Mucosa of descending colon (tissue), 3 donors: Measurements from ENCODE around the gene SH2D3C. TPM values are rescaled to one million over a fixed set of nuclear protein-coding genes. Genes with fewer than 3 reads are reported as not detected.

ENCODE experiments used
- ATAC-seq: fragments of 200-7000 bp; cut with Tn5 transposase; one replicate; pipeline ENCODE4 v1.9.1; 2020; ENCODE audit warnings: mild to moderate bottlenecking, moderate library complexity
- DNase-seq, 3 donors: peaks; one replicate each; pipeline ENCODE4 v3.0.0-alpha.2; 2020
- H3K36me3 ChIP-seq: fragments of 200-600 bp; one replicate; pipeline ENCODE4 v1.8.0; 2021; ENCODE audit warnings: low read depth, mild to moderate bottlenecking
- H3K4me1 ChIP-seq: fragments of 200-600 bp; one replicate; pipeline ENCODE4 v1.8.0; 2021; ENCODE audit warnings: low read depth, mild to moderate bottlenecking
- H3K4me3 ChIP-seq: fragments of 200-600 bp; one replicate; pipeline ENCODE4 v1.8.0; 2021; ENCODE audit warnings: mild to moderate bottlenecking
- H3K9me3 ChIP-seq: fragments of 200-600 bp; one replicate; pipeline ENCODE4 v1.8.0; 2021; ENCODE audit warnings: mild to moderate bottlenecking
- CTCF ChIP-seq: fragments of 200-600 bp; IDR thresholded peaks from one replicate; pipeline ENCODE4 v1.8.0; 2022; ENCODE audit warnings: antibody characterized with exemption, mild to moderate bottlenecking
- intact Hi-C, 2 donors: fragments of 100-400 bp; cut with DNase I in 1 of 2; cut with micrococcal nuclease in 1 of 2; formaldehyde crosslinking; loops; one replicate each; pipeline versions ENCODE4 v1.11.0 to v1.11.1; 2022; cut with DNase I, micrococcal nuclease
- total RNA-seq, 3 donors: library from RNA; stranded (reverse); fragmentation: NEBNext Ultra II Directional in 2 of 3; extraction: Animal tissue kit (Norgen Biotek cat#: 25700) in 2 of 3; gene quantifications; one replicate each; pipeline versions ENCODE4 v1.2.1 to v1.2.4, GENCODE V29; 2021 to 2023
- donor health status: DM: no; HTN: no; CAD: no; lungs with moderate emphysema.
- donor health status: DM: no; HTN: no; CAD: no.
- donor health status: DM: no; HTN: yes; CAD: no.

SH2D3C gene
- total RNA-seq, 3 donors from 2014 or later: 3.2 to 7.4 (median 4.7) TPM

DNA sequence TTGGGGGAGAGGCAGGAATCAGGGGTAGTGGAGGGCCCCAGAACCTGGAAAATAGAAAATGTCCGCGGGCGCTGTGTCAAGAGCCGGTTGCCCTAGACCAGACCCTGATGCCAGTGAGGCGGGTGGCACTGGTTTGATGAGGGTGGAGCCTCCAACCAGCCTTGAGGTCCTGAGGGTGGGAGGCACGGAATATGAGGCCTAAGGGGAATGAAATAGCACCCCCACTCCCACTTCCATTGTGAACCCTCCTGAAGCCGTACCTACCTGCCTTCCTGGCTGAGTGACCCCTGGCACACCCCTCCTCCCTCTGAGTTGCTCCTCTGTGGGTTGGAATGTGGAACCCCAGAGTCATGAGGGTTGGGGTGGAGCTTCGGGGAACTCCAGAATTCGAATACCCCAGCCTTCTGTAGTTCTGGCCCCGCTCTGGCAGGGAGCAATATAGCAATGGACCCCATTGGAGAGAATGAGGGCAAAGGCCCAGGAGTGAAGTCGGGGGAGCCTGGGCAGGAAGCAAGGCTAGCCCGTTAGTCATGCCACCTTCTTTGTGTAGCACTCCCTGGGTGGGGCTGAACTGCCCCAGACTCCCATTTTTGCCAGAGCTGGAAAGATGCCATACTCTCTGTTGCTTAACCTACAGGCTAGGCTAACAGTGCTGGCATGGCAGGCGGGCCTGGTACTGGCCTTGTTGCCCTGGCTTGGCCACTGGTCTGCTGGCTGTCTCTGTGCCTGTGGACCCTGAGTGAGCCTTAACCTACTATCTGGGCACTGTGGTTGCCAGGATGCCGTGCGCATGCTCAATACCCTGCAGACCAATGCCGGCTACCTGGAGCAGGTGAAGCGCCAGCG lies 25.3 kb upstream of the SH2D3C start:
- ATAC-seq: peak; percentile 39
- intact Hi-C loops: no loop called here

DNA sequence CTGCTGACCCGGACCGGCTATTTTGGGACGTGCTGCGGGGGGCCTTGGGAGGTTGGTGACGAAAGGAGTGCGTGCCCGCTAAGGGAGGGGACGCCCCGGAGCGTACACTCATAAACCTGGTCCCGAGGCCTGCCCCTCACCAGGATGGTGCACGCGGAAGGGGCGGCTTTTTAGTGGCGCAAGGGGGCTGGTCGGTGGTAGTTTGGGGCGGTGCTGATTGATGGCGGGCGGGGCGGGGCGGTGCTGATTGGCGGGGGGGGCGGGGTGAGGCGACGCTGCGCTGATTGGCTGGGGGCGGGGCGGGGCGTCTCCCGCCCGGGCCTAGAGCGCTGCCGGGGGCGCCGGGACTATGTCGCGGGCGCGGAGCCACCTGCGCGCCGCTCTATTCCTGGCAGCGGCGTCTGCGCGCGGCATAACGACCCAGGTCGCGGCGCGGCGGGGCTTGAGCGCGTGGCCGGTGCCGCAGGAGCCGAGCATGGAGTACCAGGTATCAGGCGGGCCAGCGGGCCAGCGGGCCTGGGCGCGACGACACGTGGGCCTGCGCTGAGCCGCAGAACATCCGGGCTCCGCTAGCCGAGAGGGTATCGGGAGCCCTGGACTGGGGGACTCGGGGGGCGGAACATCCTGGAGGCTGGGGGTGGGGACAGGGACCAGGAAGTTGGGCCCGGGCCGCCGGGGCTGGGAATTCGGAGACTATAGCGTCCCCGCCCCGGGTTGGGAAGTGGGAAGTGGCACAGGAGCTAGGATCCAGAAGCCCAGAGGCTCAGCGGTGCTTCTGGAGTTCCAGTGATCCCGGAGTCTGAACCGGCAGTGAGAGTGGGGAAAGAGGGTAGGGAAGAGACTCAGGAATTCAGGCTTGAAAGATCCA lies 24.3 kb upstream of the SH2D3C start, which contains the start of gene FPGS:
Gene FPGS (plus strand): TSS at position 307 of the 868 bp plus-strand sequence. CDS start 43 bp downstream, at position 350.
- intact Hi-C loops: no loop called here
- peaks cover 22% of the 10 kb centered on the region for H3K4me1 ChIP-seq
- H3K36me3 ChIP-seq: no peaks in the 10 kb centered on the region

More for the DNA sequence above, 25.3 kb upstream of the SH2D3C start:
- Histone ChIP-seq H3K9me3 (no peaks in the 10 kb centered on the region), H3K4me3 (peak overlapping the region; percentile 40), H3K36me3 (no peaks in the 10 kb centered on the region), H3K4me1 (peaks cover 22% of the 10 kb centered on the region)
- no peak for TF ChIP-seq CTCF
- DNase-seq: peak in 2 of 3 donors; percentile 42 to 66

DNA sequence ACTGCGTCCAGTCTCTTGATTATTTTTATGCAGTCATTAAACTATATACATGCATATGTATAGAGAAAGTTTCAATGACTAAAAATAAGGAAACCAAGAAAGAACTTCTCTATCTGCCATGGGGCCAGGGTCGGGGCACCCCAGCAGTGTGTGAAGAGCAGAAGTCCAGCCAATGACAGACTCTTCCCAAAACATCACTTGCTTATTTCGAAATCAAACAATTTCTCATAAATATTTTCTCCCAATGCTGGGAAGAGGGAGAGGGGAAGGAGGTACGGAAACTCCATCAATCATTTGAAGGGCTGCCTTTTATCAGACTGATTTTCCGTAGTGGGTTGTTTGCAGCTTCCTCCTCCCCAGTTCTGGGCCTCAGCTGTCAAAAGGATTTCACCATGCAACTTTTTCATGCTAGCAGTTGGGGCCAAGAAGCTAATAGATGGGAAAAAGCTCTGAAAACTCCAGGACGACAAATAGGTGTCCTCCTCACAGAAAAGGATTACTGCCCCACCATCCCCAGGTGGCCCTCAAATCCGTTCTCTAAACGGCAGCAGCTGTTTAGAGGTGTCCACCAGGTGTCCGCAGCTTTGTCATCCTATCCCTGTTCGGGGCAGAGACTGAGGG lies 23.6 kb upstream of the SH2D3C start:
- peaks cover 23% of the 10 kb centered on the region for H3K4me1 ChIP-seq
- no peak for DNase-seq
- no peak for ATAC-seq

More for the DNA sequence above, 24.3 kb upstream of the SH2D3C start, which contains the start of gene FPGS:
- no peak for TF ChIP-seq CTCF
- Histone ChIP-seq H3K9me3 (no peaks in the 10 kb centered on the region), H3K4me3 (peak within 1 kb of the TSS; percentile 40)
- ATAC-seq: peak; percentile 86
- DNase-seq: peak; percentile 85 to 94 (median 89)

GRCh38 chr9:127796852-127797370 lies 18.4 kb upstream of the SH2D3C start:
- peaks cover 22% of the 10 kb centered on the region for H3K4me1 ChIP-seq

More for the DNA sequence above, 23.6 kb upstream of the SH2D3C start:
- H3K9me3 ChIP-seq: no peaks in the 10 kb centered on the region
- H3K4me3 ChIP-seq: no peak overlapping the region
- intact Hi-C loops: no loop called here
- H3K36me3 ChIP-seq: no peaks in the 10 kb centered on the region
- no peak for TF ChIP-seq CTCF

More at GRCh38 chr9:127796852-127797370, 18.4 kb upstream of the SH2D3C start:
- Histone ChIP-seq H3K9me3 (no peaks in the 10 kb centered on the region), H3K36me3 (no peaks in the 10 kb centered on the region), H3K4me3 (no peak overlapping the region)
- intact Hi-C loops: no loop called here
- no peak for TF ChIP-seq CTCF
- no peak for DNase-seq
- no peak for ATAC-seq
